Nephron (organoid): ENCODE measurements around the gene THEMIS.

Experiments
- H3K27ac Mint-ChIP-seq, 3 experiments: 2 replicates each; pipeline ENCODE4 v1.8.0; 2020; ENCODE audit warnings: mixed read lengths in 3 of 3, mild to moderate bottlenecking in 2 of 3, moderate library complexity in 1 of 3
- H3K27me3 Mint-ChIP-seq: 2 replicates; pipeline ENCODE4 v1.8.0; 2021; ENCODE audit warnings: low read depth, mild to moderate bottlenecking, moderate library complexity, mixed read lengths
- H3K36me3 Mint-ChIP-seq: 2 replicates; pipeline ENCODE4 v1.8.0; 2020; ENCODE audit warnings: low read depth, mixed read lengths
- H3K4me1 Mint-ChIP-seq: 2 replicates; pipeline ENCODE4 v1.8.0; 2020; ENCODE audit warnings: mixed read lengths
- H3K4me3 Mint-ChIP-seq, 3 experiments: 2 replicates each; pipeline ENCODE4 v1.8.0; 2020; ENCODE audit warnings: mild to moderate bottlenecking in 3 of 3, mixed read lengths in 3 of 3, moderate library complexity in 2 of 3
- H3K9me3 Mint-ChIP-seq: 2 replicates; pipeline ENCODE4 v1.8.0; 2020; ENCODE audit warnings: mixed read lengths
- CTCF ChIP-seq, 3 experiments: fragments of 200-600 bp; sonication (generic); IDR thresholded peaks; one replicate each; pipeline ENCODE4 v1.5.0; 2021; ENCODE audit warnings: antibody characterized with exemption in 3 of 3; ENCODE audit not compliant: unreplicated experiment in 3 of 3

The THEMIS gene

GRCh38 chr6:127686084-127686483, 214.8 kb downstream of the THEMIS start:
- H3K4me3 Mint-ChIP-seq, result no peak overlapping the region

GRCh38 chr6:127684501-127684900, 216.4 kb downstream of the THEMIS start:
- Mint-ChIP-seq H3K4me1 (no peaks in the 10 kb centered on the region), H3K4me3 (no peak overlapping the region), H3K36me3 (no peaks in the 10 kb centered on the region), H3K27me3 (no peaks in the 10 kb centered on the region), H3K27ac (no peak overlapping the region), H3K9me3 (peaks cover 13% of the 10 kb centered on the region)
- TF ChIP-seq CTCF (IDR thresholded peaks at IDR 0.05; ENCODE audit: unreplicated experiment in 3 of 3), result no peak

More at GRCh38 chr6:127686084-127686483, 214.8 kb downstream of the THEMIS start:
- TF ChIP-seq CTCF (IDR thresholded peaks at IDR 0.05; ENCODE audit: unreplicated experiment in 3 of 3), result no peak
- H3K27ac Mint-ChIP-seq, result no peak overlapping the region
- H3K4me1 Mint-ChIP-seq, result no peaks in the 10 kb centered on the region
- H3K36me3 Mint-ChIP-seq, result no peaks in the 10 kb centered on the region
- peaks cover 13% of the 10 kb centered on the region for H3K9me3 Mint-ChIP-seq
- H3K27me3 Mint-ChIP-seq, result no peaks in the 10 kb centered on the region
